Measurements from ENCODE around the gene VEZF1. TPM values are rescaled to one million over a fixed set of nuclear protein-coding genes. Genes with fewer than 3 reads are reported as not detected.

VEZF1 gene
- total and polyA plus RNA-seq, 2 of the 4 experiments (the other 2 are of a cell fraction): 21.1 to 42.1 TPM

DNA sequence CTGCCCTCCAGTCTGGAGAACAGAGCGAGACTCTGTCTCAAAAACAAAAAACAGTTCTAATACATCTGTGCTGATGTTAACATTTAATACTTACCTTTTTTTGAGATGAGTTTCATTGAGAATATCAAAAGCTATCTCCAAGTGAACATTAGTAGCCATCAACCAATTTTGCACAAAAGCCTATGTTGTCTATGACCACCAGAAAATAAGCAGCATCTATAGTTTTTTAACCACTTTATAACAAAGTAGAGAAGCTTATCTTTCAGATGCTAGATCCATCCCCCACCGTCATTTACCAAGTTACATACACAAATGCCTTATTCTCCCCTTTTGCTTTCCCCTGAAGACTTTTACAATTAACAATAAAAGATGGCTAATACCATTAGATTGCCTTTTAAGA, 14.9 kb upstream of the VEZF1 start:
- no peak overlapping the region for H4K5ac ChIP-seq (ENCODE audit: low read depth, low read length)
- peaks cover 22% of the 10 kb centered on the region for H3K36me3 ChIP-seq (ENCODE audit: control insufficient read depth, insufficient read depth, low read length)
- H3K27me3 ChIP-seq (ENCODE audit: control insufficient read depth, insufficient read depth, low read length): no peaks in the 10 kb centered on the region
- WGBS, 2 experiments (ENCODE audit: extremely low coverage in 2 of 2, insufficient read length in 1 of 2): 100% methylated on average over 1 of the region's 2 CpGs; no CpG with 5 or more reads in 1 of the 2 experiments
- H3K18ac ChIP-seq (ENCODE audit: low read depth, low read length): no peak overlapping the region
- TF ChIP-seq SMC3 (IDR thresholded peaks at IDR 0.05; ENCODE audit: low read depth, low read length) (no peak), CHD1 (IDR thresholded peaks at IDR 0.05; ENCODE audit: low read depth, low read length) (no peak), CEBPB (IDR thresholded peaks at IDR 0.05; ENCODE audit: low read depth, low read length) (no peak), BHLHE40 (IDR thresholded peaks at IDR 0.05; ENCODE audit: low read depth, low read length) (no peak), RFX5 (IDR thresholded peaks at IDR 0.05; ENCODE audit: low read depth, low read length) (no peak), MAZ (IDR thresholded peaks at IDR 0.05; ENCODE audit: borderline replicate concordance, low read depth, low read length) (no peak), MXI1 (IDR thresholded peaks at IDR 0.05; ENCODE audit: borderline replicate concordance, low read depth, low read length) (no peak), MAFK (IDR thresholded peaks at IDR 0.05; ENCODE audit: low read depth, low read length) (no peak), POLR2A (IDR thresholded peaks at IDR 0.05; ENCODE audit: low read depth, low read length) (no peak), NFE2L2 (IDR thresholded peaks at IDR 0.05; ENCODE audit: low read depth, low read length) (no peak), RCOR1 (IDR thresholded peaks at IDR 0.05; ENCODE audit: insufficient replicate concordance, low read length) (no peak), FOS (IDR thresholded peaks at IDR 0.05; ENCODE audit: low read depth, low read length) (no peak), RAD21 (IDR thresholded peaks at IDR 0.05; ENCODE audit: low read length) (no peak)
- TF ChIP-seq, protein P1, sequence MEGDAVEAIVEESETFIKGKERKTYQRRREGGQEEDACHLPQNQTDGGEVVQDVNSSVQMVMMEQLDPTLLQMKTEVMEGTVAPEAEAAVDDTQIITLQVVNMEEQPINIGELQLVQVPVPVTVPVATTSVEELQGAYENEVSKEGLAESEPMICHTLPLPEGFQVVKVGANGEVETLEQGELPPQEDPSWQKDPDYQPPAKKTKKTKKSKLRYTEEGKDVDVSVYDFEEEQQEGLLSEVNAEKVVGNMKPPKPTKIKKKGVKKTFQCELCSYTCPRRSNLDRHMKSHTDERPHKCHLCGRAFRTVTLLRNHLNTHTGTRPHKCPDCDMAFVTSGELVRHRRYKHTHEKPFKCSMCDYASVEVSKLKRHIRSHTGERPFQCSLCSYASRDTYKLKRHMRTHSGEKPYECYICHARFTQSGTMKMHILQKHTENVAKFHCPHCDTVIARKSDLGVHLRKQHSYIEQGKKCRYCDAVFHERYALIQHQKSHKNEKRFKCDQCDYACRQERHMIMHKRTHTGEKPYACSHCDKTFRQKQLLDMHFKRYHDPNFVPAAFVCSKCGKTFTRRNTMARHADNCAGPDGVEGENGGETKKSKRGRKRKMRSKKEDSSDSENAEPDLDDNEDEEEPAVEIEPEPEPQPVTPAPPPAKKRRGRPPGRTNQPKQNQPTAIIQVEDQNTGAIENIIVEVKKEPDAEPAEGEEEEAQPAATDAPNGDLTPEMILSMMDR (conservative IDR thresholded peaks at IDR 0.05; ENCODE audit: low read depth, low read length): no peak
- TF ChIP-seq, protein P2, sequence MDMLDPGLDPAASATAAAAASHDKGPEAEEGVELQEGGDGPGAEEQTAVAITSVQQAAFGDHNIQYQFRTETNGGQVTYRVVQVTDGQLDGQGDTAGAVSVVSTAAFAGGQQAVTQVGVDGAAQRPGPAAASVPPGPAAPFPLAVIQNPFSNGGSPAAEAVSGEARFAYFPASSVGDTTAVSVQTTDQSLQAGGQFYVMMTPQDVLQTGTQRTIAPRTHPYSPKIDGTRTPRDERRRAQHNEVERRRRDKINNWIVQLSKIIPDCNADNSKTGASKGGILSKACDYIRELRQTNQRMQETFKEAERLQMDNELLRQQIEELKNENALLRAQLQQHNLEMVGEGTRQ (IDR thresholded peaks at IDR 0.05; ENCODE audit: low read depth, low read length): no peak
- TF ChIP-seq, protein P3, sequence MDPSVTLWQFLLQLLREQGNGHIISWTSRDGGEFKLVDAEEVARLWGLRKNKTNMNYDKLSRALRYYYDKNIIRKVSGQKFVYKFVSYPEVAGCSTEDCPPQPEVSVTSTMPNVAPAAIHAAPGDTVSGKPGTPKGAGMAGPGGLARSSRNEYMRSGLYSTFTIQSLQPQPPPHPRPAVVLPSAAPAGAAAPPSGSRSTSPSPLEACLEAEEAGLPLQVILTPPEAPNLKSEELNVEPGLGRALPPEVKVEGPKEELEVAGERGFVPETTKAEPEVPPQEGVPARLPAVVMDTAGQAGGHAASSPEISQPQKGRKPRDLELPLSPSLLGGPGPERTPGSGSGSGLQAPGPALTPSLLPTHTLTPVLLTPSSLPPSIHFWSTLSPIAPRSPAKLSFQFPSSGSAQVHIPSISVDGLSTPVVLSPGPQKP (IDR thresholded peaks at IDR 0.05; ENCODE audit: borderline replicate concordance, low read depth, low read length): no peak
- H3K4me1 ChIP-seq (ENCODE audit: control insufficient read depth, insufficient read depth, low read length): 0 out of 2 replicates have a peak, but pooled peaks cover 2% of the 10 kb centered on the region
- H3K56ac ChIP-seq (ENCODE audit: extremely low read depth, insufficient read depth, low read length): no peak overlapping the region
- dilution Hi-C loops (cut with HindIII; ENCODE audit: low sequenced_read_pairs, unreplicated experiment) (no loop called here), intact Hi-C loops (cut with micrococcal nuclease) (no loop called here), in situ Hi-C loops (cut with MboI; ENCODE audit: low sequenced_read_pairs) (loop anchor here (10.0 kb wide), 2 partner anchors 112 to 878 kb away; no protein-coding TSS in a partner anchor)
- no peak overlapping the region for H3K27ac ChIP-seq (ENCODE audit: insufficient read depth, low read length)
- no peak overlapping the region for H2BK5ac ChIP-seq (ENCODE audit: low read depth, low read length, poor library complexity, severe bottlenecking)
- no peak overlapping the region for H3K4me2 ChIP-seq (ENCODE audit: low read depth, low read length)
- peaks cover 65% of the 10 kb centered on the region for H4K20me1 ChIP-seq (ENCODE audit: insufficient read depth, low read length)
- H4K91ac ChIP-seq (ENCODE audit: insufficient read depth, low read depth, low read length): no peak overlapping the region
- ChIA-PET CTCF (no interaction called here), POLR2A (ENCODE audit: unreplicated experiment) (no interaction called here)
- H2AFZ ChIP-seq (replicated peaks; ENCODE audit: low read length, poor library complexity): no peak overlapping the region
- DNase-seq: no peak
- no peak overlapping the region for H2BK15ac ChIP-seq (ENCODE audit: low read depth, low read length)
- H4K8ac ChIP-seq (ENCODE audit: low read depth in 2 of 2, low read length in 2 of 2): no peak overlapping the region
- peaks cover 4 to 34% of the 10 kb centered on the region in 2 experiments; a peak in 3 of 4 replicates for H3K79me1 ChIP-seq (ENCODE audit: low read depth in 1 of 2, low read length in 2 of 2)
- H3K14ac ChIP-seq (replicated peaks; ENCODE audit: low read depth, low read length): no peak overlapping the region
- BruUV-seq (replicated peaks): no TSS peak
- no peaks in the 10 kb centered on the region for H3K9me1 ChIP-seq (ENCODE audit: insufficient read depth, low read length)
- H3K9me3 ChIP-seq (ENCODE audit: control insufficient read depth, insufficient read depth, low read length): no peaks in the 10 kb centered on the region
- H2AK9ac ChIP-seq (replicated peaks; ENCODE audit: low read depth, low read length, poor library complexity): no peak overlapping the region
- no peak overlapping the region for H3K23ac ChIP-seq (ENCODE audit: low read depth, low read length)
- H2BK20ac ChIP-seq (ENCODE audit: low read depth, low read length): no peak overlapping the region
- H3K4me3 ChIP-seq (ENCODE audit: insufficient read depth, low read depth, low read length): no peak overlapping the region
- no peak overlapping the region for H2BK120ac ChIP-seq (ENCODE audit: low read depth, low read length)
- H3K4ac ChIP-seq (ENCODE audit: low read depth, low read length): no peak overlapping the region
- no peak overlapping the region for H3K9ac ChIP-seq (ENCODE audit: low read depth, low read length)
- ATAC-seq (ENCODE audit: low read depth): no peak
- no peak overlapping the region for H2AK5ac ChIP-seq (ENCODE audit: low read depth, low read length)
